Stomach (tissue), 19 donors: ENCODE results near the gene COA4. TPM values are rescaled to one million over a fixed set of nuclear protein-coding genes. Genes with fewer than 3 reads are reported as not detected.

Experiments used
- DNase-seq, 2 donors: peaks; one replicate each; pipeline versions ENCODE4 v3.0.0 to v3.0.0-alpha.2; 2013 to 2019
- H3K27ac ChIP-seq, 5 donors: fragments of 200-600 bp in 4 of 5; sonication (generic) in 4 of 5; one replicate each; pipeline ENCODE4 v1.5.1; 2013 to 2019; ENCODE audit warnings: mild to moderate bottlenecking in 1 of 5, moderate library complexity in 1 of 5
- H3K27me3 ChIP-seq, 3 donors: fragments of 200-600 bp; sonication (generic); one replicate each; pipeline ENCODE4 v1.5.1; 2017 to 2019; ENCODE audit warnings: mixed run types in 1 of 3
- H3K36me3 ChIP-seq, 4 donors: fragments of 200-600 bp; sonication (generic); 1 replicate in 3 of 4; 2 replicates in 1 of 4; pipeline ENCODE4 v1.5.1; 2016 to 2019
- H3K4me1 ChIP-seq, 4 donors: fragments of 200-600 bp; sonication (generic); one replicate each; pipeline ENCODE4 v1.5.1; 2016 to 2019
- H3K4me3 ChIP-seq, 4 donors: fragments of 200-600 bp; sonication (generic) in 3 of 4; one replicate each; pipeline ENCODE4 v1.5.1; 2016 to 2019; ENCODE audit warnings: mild to moderate bottlenecking in 1 of 4
- H3K9me3 ChIP-seq, 4 donors: fragments of 200-600 bp; sonication (generic); one replicate each; pipeline ENCODE4 v1.5.1; 2016 to 2019
- CTCF ChIP-seq, 7 experiments: fragments of 450-650 bp in 4 of 7; fragments of 200-600 bp in 3 of 7; sonication (generic) in 3 of 7; IDR thresholded peaks; one replicate each; pipeline ENCODE4 v1.5.1; 2016 to 2019; ENCODE audit warnings: antibody characterized with exemption in 7 of 7, control low read depth in 2 of 7, mild to moderate bottlenecking in 1 of 7
- EP300 ChIP-seq: sonication (generic); formaldehyde crosslinking; IDR thresholded peaks from one replicate; pipeline ENCODE4 v1.6.1; 2017; ENCODE audit warnings: antibody characterized with exemption
- POLR2A ChIP-seq, 4 donors: fragments of 450-650 bp; IDR thresholded peaks; one replicate each; pipeline ENCODE4 v1.6.1; 2016; ENCODE audit warnings: antibody characterized with exemption in 4 of 4, control low read depth in 2 of 4, mild to moderate bottlenecking in 1 of 4, moderate library complexity in 1 of 4
- POLR2AphosphoS5 ChIP-seq, 3 donors: sonication (generic); formaldehyde crosslinking; IDR thresholded peaks; one replicate each; pipeline ENCODE4 v1.6.1; 2016; ENCODE audit warnings: antibody characterized with exemption in 3 of 3
- WGBS, 5 donors: extraction: QIAGEN DNeasy Blood & Tissue Kit in 3 of 5; methylation state at CpG; one replicate each; pipeline versions ENCODE4 v1.1.5 to v1.1.7; 2013 to 2018; 5-methylcytosine and 5-hydroxymethylcytosine counted together
- intact Hi-C: fragments of 100-400 bp; cut with DNase I; formaldehyde crosslinking; loops from one replicate; pipeline ENCODE4 v1.15.1; 2023; ENCODE audit warnings: low total_unique reads
- long read RNA-seq, 10 donors: transcript quantifications; one replicate each; lab custom pipeline, GENCODE V29; 2026
- polyA plus RNA-seq, 3 donors: library from polyadenylated mRNA; stranded (reverse); fragments of 200-250 nt; gene quantifications; one replicate each; pipeline ENCODE4 v1.2.3, GENCODE V29; 2013
- total RNA-seq, 5 donors: library from RNA; depleted of rRNA; stranded (reverse); fragments of >200 nt; gene quantifications; one replicate each; pipeline versions ENCODE4 v1.1.0 to v1.2.3, GENCODE V29; 2014 to 2016
- donor health status: healthy with polysubstance abuse.
- donor health status: Bipolar disorder and iron deficiency.
- donor health status: healthy.

Gene COA4
- total RNA-seq (10 to 100 TPM in 4 of 5 donors, 1 to 10 TPM in 1; 6.1 to 80.1 (median 42.0) TPM), polyA plus RNA-seq (10 to 100 TPM; 71.1 to 94.0 (median 84.5) TPM)
- long read RNA-seq, donor 1, transcript COA4-201 (2 exons, 960 nt), result major isoform, 14 of 15 reads
- long read RNA-seq, donor 1, partial matches to known transcripts, result 0 of 15 reads
- long read RNA-seq, donor 1, other reads (novel, unspliced or antisense), result 0 of 15 reads
- long read RNA-seq, donor 2, transcript COA4-201 (2 exons, 960 nt), result major isoform, 17 of 19 reads
- long read RNA-seq, donor 2, partial matches to known transcripts, result 0 of 19 reads
- long read RNA-seq, donor 2, other reads (novel, unspliced or antisense), result 0 of 19 reads
- long read RNA-seq, donor 3, transcript COA4-201 (2 exons, 960 nt), result major isoform, 17 of 19 reads
- long read RNA-seq, donor 3, partial matches to known transcripts, result 0 of 19 reads
- long read RNA-seq, donor 3, other reads (novel, unspliced or antisense), result 0 of 19 reads
- long read RNA-seq, donor 4, partial matches to known transcripts, result 0 of 1 reads
- long read RNA-seq, donor 4, other reads (novel, unspliced or antisense), result 0 of 1 reads
- long read RNA-seq, donor 5, transcript COA4-201 (2 exons, 960 nt), result major isoform, 31 of 31 reads
- long read RNA-seq, donor 5, partial matches to known transcripts, result 0 of 31 reads
- long read RNA-seq, donor 5, other reads (novel, unspliced or antisense), result 0 of 31 reads
- long read RNA-seq, donor 6, transcript COA4-201 (2 exons, 960 nt), result major isoform, 52 of 53 reads
- long read RNA-seq, donor 6, partial matches to known transcripts, result 0 of 53 reads
- long read RNA-seq, donor 6, other reads (novel, unspliced or antisense), result 0 of 53 reads
- long read RNA-seq, donor 7, transcript COA4-201 (2 exons, 960 nt), result major isoform, 31 of 38 reads
- long read RNA-seq, donor 7, partial matches to known transcripts, result 7 of 38 reads
- long read RNA-seq, donor 7, other reads (novel, unspliced or antisense), result 0 of 38 reads
- long read RNA-seq, donor 8, transcript COA4-201 (2 exons, 960 nt), result major isoform, 27 of 39 reads
- long read RNA-seq, donor 8, partial matches to known transcripts, result 10 of 39 reads
- long read RNA-seq, donor 8, other reads (novel, unspliced or antisense), result 0 of 39 reads
- long read RNA-seq, donor 9, transcript COA4-201 (2 exons, 960 nt), result major isoform, 14 of 29 reads
- long read RNA-seq, donor 9, partial matches to known transcripts, result 15 of 29 reads
- long read RNA-seq, donor 9, other reads (novel, unspliced or antisense), result 0 of 29 reads
- long read RNA-seq, donor 10, transcript COA4-201 (2 exons, 960 nt), result major isoform, 7 of 8 reads
- long read RNA-seq, donor 10, partial matches to known transcripts, result 0 of 8 reads
- long read RNA-seq, donor 10, other reads (novel, unspliced or antisense), result 0 of 8 reads

- peak; percentile 94 to 99 for DNase-seq
- H3K36me3 ChIP-seq, result peaks cover 15 to 36% (median 36%) of the 10 kb centered on the region in 4 donors
- no peaks in the 10 kb centered on the region for H3K9me3 ChIP-seq
- H3K4me1 ChIP-seq, result peaks cover 14 to 47% (median 22%) of the 10 kb centered on the region in 4 donors
- peak within 1 kb of the TSS; percentile 67 to 94 (median 76) for H3K4me3 ChIP-seq
- 0 to 1% (median 1%) methylated on average over 47 to 57 of the region's 57 CpGs for WGBS, 5 donors
- intact Hi-C loops, result no loop called here
- peak within 1 kb of the TSS; percentile 77 to 96 (median 89) for H3K27ac ChIP-seq
- TF ChIP-seq CTCF (IDR thresholded peaks at IDR 0.05), result no peak
- TF ChIP-seq POLR2AphosphoS5 (IDR thresholded peaks at IDR 0.05), result peak; percentile 65 to 96 (median 77)
- TF ChIP-seq POLR2A (IDR thresholded peaks at IDR 0.05), result no peak
- TF ChIP-seq EP300, result no peak
- H3K27me3 ChIP-seq, result no peaks in the 10 kb centered on the region
These were observed at the start of gene COA4, which contains the start of gene PAAF1 for GRCh38 chr11:73876424-73877310. COA4 (minus strand) TSS chr11:73876846; CDS start chr11:73873378, 3,468 bp downstream. PAAF1 (plus strand) TSS chr11:73876999; CDS start chr11:73877022, 23 bp downstream.

- Histone ChIP-seq H3K36me3 (peaks cover 29 to 100% (median 90%) of the 10 kb centered on the region in 4 donors), H3K9me3 (no peaks in the 10 kb centered on the region), H3K4me1 (no peaks in the 10 kb centered on the region), H3K4me3 (no peak overlapping the region), H3K27me3 (no peaks in the 10 kb centered on the region), H3K27ac (no peak overlapping the region)
- 92 to 100% (median 95%) methylated on average over 4 of the region's 4 CpGs for WGBS, 5 donors
- intact Hi-C loops, result no loop called here
- TF ChIP-seq CTCF (IDR thresholded peaks at IDR 0.05), result no peak
- TF ChIP-seq POLR2AphosphoS5 (IDR thresholded peaks at IDR 0.05), result no peak
- no peak for TF ChIP-seq POLR2A (IDR thresholded peaks at IDR 0.05)
- no peak for TF ChIP-seq EP300
- no peak for DNase-seq
These were observed 44.5 kb upstream of the COA4 start for GRCh38 chr11:73921180-73921579.

- Histone ChIP-seq H3K9me3 (no peaks in the 10 kb centered on the region), H3K36me3 (peaks cover 31 to 100% (median 98%) of the 10 kb centered on the region in 4 donors), H3K27ac (no peak overlapping the region), H3K4me3 (no peak overlapping the region), H3K4me1 (no peaks in the 10 kb centered on the region), H3K27me3 (no peaks in the 10 kb centered on the region)
- peak in 1 of 2 donors; percentile 6 for DNase-seq
- WGBS, 5 donors, result 51 to 69% (median 65%) methylated on average over 1 of the region's 1 CpG
- TF ChIP-seq POLR2A (IDR thresholded peaks at IDR 0.05) (no peak), CTCF (IDR thresholded peaks at IDR 0.05) (no peak), POLR2AphosphoS5 (IDR thresholded peaks at IDR 0.05) (no peak)
- intact Hi-C loops, result no loop called here
These were observed 39.8 kb upstream of the COA4 start for GRCh38 chr11:73916435-73916834.
